ENCODE measurements around the gene DNAI4. TPM values are rescaled to one million over a fixed set of nuclear protein-coding genes. Genes with fewer than 3 reads are reported as not detected.

The DNAI4 gene
- total RNA-seq, 2 donors from 2014 or later: 4.6 to 6.7 TPM

- Mint-ChIP-seq H3K4me3 (no peak overlapping the region), H3K9me3 (no peaks in the 10 kb centered on the region), H3K36me3 (ENCODE audit: low read depth) (no peaks in the 10 kb centered on the region), H3K27ac (no peak overlapping the region), H3K27me3 (ENCODE audit: insufficient read depth) (peaks cover 12% of the 10 kb centered on the region), H3K4me1 (peaks cover 12% of the 10 kb centered on the region)
- Histone ChIP-seq H3K9me3 (ENCODE audit: control insufficient read depth, low read length) (no peaks in the 10 kb centered on the region), H3K4me3 (ENCODE audit: low read length) (no peak overlapping the region), H3K27me3 (ENCODE audit: control insufficient read depth, insufficient read depth, low read length, poor library complexity, severe bottlenecking) (peaks cover 4% of the 10 kb centered on the region), H3K36me3 (ENCODE audit: control insufficient read depth, insufficient read depth, low read length) (no peaks in the 10 kb centered on the region), H3K9ac (ENCODE audit: extremely low read depth, low read length, poor library complexity, severe bottlenecking) (no peak overlapping the region), H3K27ac (ENCODE audit: low read depth, low read length) (no peak overlapping the region), H3K4me1 (ENCODE audit: control insufficient read depth, insufficient read depth, low read length) (no peaks in the 10 kb centered on the region)
- 95 to 100% methylated on average over 1 to 6 of the region's 7 CpGs for WGBS, 2 experiments (ENCODE audit: insufficient coverage in 1 of 2, insufficient read length in 1 of 2)
- DNase-seq: no peak
- no peak for TF ChIP-seq CTCF (conservative IDR thresholded peaks at IDR 0.05)
Observed at GRCh38 chr1:66769512-66770229, 155.0 kb downstream of the DNAI4 start.

- Mint-ChIP-seq H3K4me3 (no peak overlapping the region), H3K4me1 (peaks cover 11% of the 10 kb centered on the region), H3K9me3 (no peaks in the 10 kb centered on the region), H3K27ac (no peak overlapping the region), H3K27me3 (ENCODE audit: insufficient read depth) (peaks cover 12% of the 10 kb centered on the region), H3K36me3 (ENCODE audit: low read depth) (no peaks in the 10 kb centered on the region)
- Histone ChIP-seq H3K27ac (ENCODE audit: low read depth, low read length) (no peak overlapping the region), H3K9me3 (ENCODE audit: control insufficient read depth, low read length) (no peaks in the 10 kb centered on the region), H3K27me3 (ENCODE audit: control insufficient read depth, insufficient read depth, low read length, poor library complexity, severe bottlenecking) (peaks cover 4% of the 10 kb centered on the region), H3K36me3 (ENCODE audit: control insufficient read depth, insufficient read depth, low read length) (no peaks in the 10 kb centered on the region), H3K4me3 (ENCODE audit: low read length) (no peak overlapping the region), H3K9ac (ENCODE audit: extremely low read depth, low read length, poor library complexity, severe bottlenecking) (no peak overlapping the region), H3K4me1 (ENCODE audit: control insufficient read depth, insufficient read depth, low read length) (no peaks in the 10 kb centered on the region)
- no peak for DNase-seq
- no peak for TF ChIP-seq CTCF (conservative IDR thresholded peaks at IDR 0.05)
- WGBS, 2 experiments (ENCODE audit: insufficient coverage in 1 of 2, insufficient read length in 1 of 2): 88% methylated on average over 1 of the region's 1 CpG; no CpG with 5 or more reads in 1 of the 2 experiments
Observed at GRCh38 chr1:66768965-66769364, 155.7 kb downstream of the DNAI4 start.

- Histone ChIP-seq H3K36me3 (ENCODE audit: control insufficient read depth, insufficient read depth, low read length) (no peaks in the 10 kb centered on the region), H3K27ac (ENCODE audit: low read depth, low read length) (no peak overlapping the region), H3K9me3 (ENCODE audit: control insufficient read depth, low read length) (no peaks in the 10 kb centered on the region), H3K9ac (ENCODE audit: extremely low read depth, low read length, poor library complexity, severe bottlenecking) (no peak overlapping the region), H3K4me1 (ENCODE audit: control insufficient read depth, insufficient read depth, low read length) (no peaks in the 10 kb centered on the region), H3K4me3 (ENCODE audit: low read length) (no peak overlapping the region), H3K27me3 (ENCODE audit: control insufficient read depth, insufficient read depth, low read length, poor library complexity, severe bottlenecking) (peaks cover 4% of the 10 kb centered on the region)
- Mint-ChIP-seq H3K9me3 (peaks cover 4% of the 10 kb centered on the region), H3K4me1 (peaks cover 5% of the 10 kb centered on the region), H3K27me3 (ENCODE audit: insufficient read depth) (peaks cover 12% of the 10 kb centered on the region), H3K4me3 (no peak overlapping the region), H3K27ac (no peak overlapping the region), H3K36me3 (ENCODE audit: low read depth) (no peaks in the 10 kb centered on the region)
- no peak for TF ChIP-seq CTCF (conservative IDR thresholded peaks at IDR 0.05)
- no peak for DNase-seq
Observed at GRCh38 chr1:66767626-66768025, 157.0 kb downstream of the DNAI4 start.
